Right lobe of liver (tissue), 4 donors: ENCODE measurements around the gene OBSCN.

Experiments used
- CTCF ChIP-seq, 4 donors: fragments of 200-600 bp in 3 of 4; fragments of 450-650 bp in 1 of 4; IDR thresholded peaks; one replicate each; pipeline versions ENCODE4 v1.5.1 to v1.8.0; 2016 to 2022; ENCODE audit warnings: antibody characterized with exemption in 4 of 4, mild to moderate bottlenecking in 2 of 4
- POLR2A ChIP-seq: fragments of 450-650 bp; IDR thresholded peaks from one replicate; pipeline ENCODE4 v1.6.1; 2017; ENCODE audit warnings: antibody characterized with exemption, mild to moderate bottlenecking
- donor health status: DM: no; HTN: no; CAD: no.
- donor health status: DM: no; HTN: no; CAD: no.
- donor health status: DM: no; HTN: yes; CAD: no.

GRCh38 chr1:228216371-228217320 is 8.8 kb downstream of the OBSCN start:
- TF ChIP-seq POLR2A: no peak
- no peak for TF ChIP-seq CTCF (IDR thresholded peaks at IDR 0.05)
